HL-60 (cell line): ENCODE results near the gene ENPP4.

Experiments used
- CTCF ChIP-seq: IDR thresholded peaks from one replicate; pipeline ENCODE4 v1.5.1; 2011; ENCODE audit warnings: low read length, control low read depth, inconsistent platforms; ENCODE audit not compliant: insufficient read depth
- REST ChIP-seq: IDR thresholded peaks from 2 replicates; pipeline ENCODE4 v1.6.1; 2012; ENCODE audit warnings: low read depth; ENCODE audit not compliant: insufficient replicate concordance

GRCh38 chr6:46098678-46099077 is 31.1 kb upstream of the ENPP4 start:
- TF ChIP-seq CTCF = no peak
- TF ChIP-seq REST = no peak
